H1 (cell line): ENCODE results near the gene SGK1. TPM values are rescaled to one million over a fixed set of nuclear protein-coding genes. Genes with fewer than 3 reads are reported as not detected.

Experiments used
- CTCF ChIA-PET: fragments of 300-600 bp; sonication (Branson Sonifier 250); formaldehyde crosslinking; loops from one replicate; lab custom pipeline; 2021; ENCODE audit not compliant: partially characterized antibody; lab: Charles Lee
- POLR2A ChIA-PET: fragments of 300-600 bp; sonication (Branson Sonifier 250); formaldehyde crosslinking; loops from one replicate; lab custom pipeline; 2021; ENCODE audit warnings: inconsistent platforms; ENCODE audit not compliant: partially characterized antibody; lab: Charles Lee
- DNase-seq, 2 experiments: peaks; one replicate each; pipeline versions ENCODE4 v3.0.0 to v3.0.0-alpha.2; 2010 to 2022; ENCODE audit warnings: low spot score in 2 of 2, low read depth in 1 of 2, mixed read lengths in 1 of 2
- FAIRE-seq: peaks from 2 replicates; lab custom pipeline; 2011; peaks lifted over from hg19 to GRCh38; lab: Jason Lieb, UNC
- H2AFZ ChIP-seq: 2 replicates; pipeline ENCODE4 v1.8.1; 2012; ENCODE audit warnings: low read length, inconsistent platforms
- H2AK5ac ChIP-seq: 2 replicates; pipeline ENCODE4 v1.6.1; 2013; ENCODE audit warnings: low read depth, low read length
- H2BK120ac ChIP-seq: replicated peaks from 2 replicates; pipeline ENCODE3; 2013; ENCODE audit warnings: low read depth, low read length, inconsistent platforms
- H2BK12ac ChIP-seq: 2 replicates; pipeline ENCODE4 v1.6.1; 2013; ENCODE audit warnings: low read depth, low read length
- H2BK15ac ChIP-seq: 2 replicates; pipeline ENCODE4 v1.6.1; 2013; ENCODE audit warnings: low read length
- H2BK20ac ChIP-seq: 2 replicates; pipeline ENCODE4 v1.6.1; 2013; ENCODE audit warnings: low read length
- H2BK5ac ChIP-seq: 2 replicates; pipeline ENCODE4 v1.6.1; 2013; ENCODE audit warnings: low read depth, low read length
- H3K14ac ChIP-seq: 2 replicates; pipeline ENCODE4 v1.6.1; 2013; ENCODE audit warnings: inconsistent platforms; ENCODE audit not compliant: insufficient read length
- H3K18ac ChIP-seq: 2 replicates; pipeline ENCODE4 v1.6.1; 2013; ENCODE audit warnings: low read length; ENCODE audit errors: extremely low read depth
- H3K23ac ChIP-seq: 2 replicates; pipeline ENCODE4 v1.6.1; 2013; ENCODE audit warnings: inconsistent platforms; ENCODE audit not compliant: insufficient read length
- H3K23me2 ChIP-seq: 2 replicates; pipeline ENCODE4 v1.6.1; 2013; ENCODE audit warnings: low read depth, low read length
- H3K27ac ChIP-seq: 2 replicates; pipeline ENCODE4 v1.6.1; 2011; ENCODE audit warnings: low read depth, low read length, inconsistent platforms
- H3K27me3 ChIP-seq, 4 experiments: replicated peaks in 1 of 4; 1 replicate in 1 of 4; 2 replicates in 3 of 4; pipeline versions ENCODE4 v1.6.1 to v1.8.1; 2011 to 2013; ENCODE audit warnings: low read length in 3 of 4, mild to moderate bottlenecking in 3 of 4, inconsistent platforms in 2 of 4, mixed read lengths in 2 of 4, moderate library complexity in 1 of 4; ENCODE audit not compliant: control insufficient read depth in 3 of 4, insufficient read depth in 3 of 4; ENCODE audit errors: extremely low read depth in 1 of 4
- H3K36me3 ChIP-seq, 4 experiments: 2 replicates each; pipeline versions ENCODE4 v1.6.1 to v1.8.1; 2011 to 2013; ENCODE audit warnings: mild to moderate bottlenecking in 4 of 4, low read length in 3 of 4, moderate library complexity in 2 of 4, control low read depth in 1 of 4, inconsistent platforms in 1 of 4; ENCODE audit not compliant: insufficient read depth in 4 of 4, control insufficient read depth in 2 of 4
- H3K4ac ChIP-seq: replicated peaks from 2 replicates; pipeline ENCODE3; 2013; ENCODE audit warnings: low read length, low read depth, mixed read lengths, inconsistent platforms; ENCODE audit not compliant: insufficient read length
- H3K4me1 ChIP-seq, 4 experiments: replicated peaks in 1 of 4; 1 replicate in 1 of 4; 2 replicates in 3 of 4; pipeline versions ENCODE4 v1.6.1 to v1.8.1; 2011 to 2013; ENCODE audit warnings: low read length in 3 of 4, inconsistent platforms in 2 of 4, mixed read lengths in 1 of 4; ENCODE audit not compliant: insufficient read depth in 4 of 4, control insufficient read depth in 3 of 4
- H3K4me2 ChIP-seq, 2 experiments: 2 replicates each; pipeline versions ENCODE4 v1.6.1 to v1.8.1; 2011 to 2013; ENCODE audit warnings: low read depth in 2 of 2, low read length in 2 of 2, control low read depth in 1 of 2, inconsistent platforms in 1 of 2, mild to moderate bottlenecking in 1 of 2; ENCODE audit not compliant: insufficient read depth in 1 of 2
- H3K4me3 ChIP-seq, 4 experiments: fragments of 200-600, 300-600 bp in 1 of 4; sonication (generic), shearing (Covaris generic), sonication (Bioruptor Twin) in 1 of 4; 2 replicates each; pipeline versions ENCODE4 v1.5.1 to v1.8.1; 2011 to 2016; ENCODE audit warnings: low read length in 4 of 4, low read depth in 3 of 4, control low read depth in 2 of 4, inconsistent platforms in 2 of 4, mild to moderate bottlenecking in 2 of 4, mixed read lengths in 1 of 4, moderate library complexity in 1 of 4; ENCODE audit not compliant: insufficient read depth in 2 of 4; ENCODE audit errors: extremely low read depth in 1 of 4
- H3K56ac ChIP-seq: replicated peaks from 2 replicates; pipeline ENCODE3; 2013; ENCODE audit warnings: low read depth, mild to moderate bottlenecking, mixed read lengths, low read length, inconsistent platforms; ENCODE audit not compliant: insufficient read length
- H3K79me1 ChIP-seq: 2 replicates; pipeline ENCODE4 v1.6.1; 2013; ENCODE audit warnings: low read depth, low read length, control low read depth
- H3K79me2 ChIP-seq, 2 experiments: 2 replicates each; pipeline versions ENCODE4 v1.6.1 to v1.8.1; 2012 to 2013; ENCODE audit warnings: low read length in 2 of 2, mild to moderate bottlenecking in 2 of 2, inconsistent platforms in 1 of 2; ENCODE audit not compliant: insufficient read depth in 2 of 2, control insufficient read depth in 1 of 2
- H3K9ac ChIP-seq, 4 experiments: replicated peaks in 1 of 4; 1 replicate in 1 of 4; 2 replicates in 3 of 4; pipeline versions ENCODE4 v1.6.1 to v1.8.1; 2011 to 2013; ENCODE audit warnings: low read depth in 3 of 4, low read length in 3 of 4, control low read depth in 2 of 4, mild to moderate bottlenecking in 2 of 4, moderate library complexity in 2 of 4, inconsistent platforms in 1 of 4; ENCODE audit errors: extremely low read depth in 1 of 4
- H3K9me3 ChIP-seq, 2 experiments: 2 replicates each; pipeline versions ENCODE4 v1.6.1 to v1.8.1; 2012 to 2013; ENCODE audit warnings: mild to moderate bottlenecking in 2 of 2, moderate library complexity in 2 of 2, control low read depth in 1 of 2, inconsistent platforms in 1 of 2, low read depth in 1 of 2, low read length in 1 of 2, mixed read lengths in 1 of 2; ENCODE audit not compliant: insufficient read depth in 2 of 2
- H4K20me1 ChIP-seq, 2 experiments: replicated peaks in 1 of 2; 2 replicates each; pipeline versions ENCODE3 to v1.8.1; 2011 to 2013; ENCODE audit warnings: inconsistent platforms in 2 of 2, low read length in 2 of 2, mild to moderate bottlenecking in 1 of 2; ENCODE audit not compliant: insufficient read depth in 2 of 2, control insufficient read depth in 1 of 2
- H4K5ac ChIP-seq: 2 replicates; pipeline ENCODE4 v1.6.1; 2013; ENCODE audit warnings: low read length, low read depth, mixed read lengths, inconsistent platforms; ENCODE audit not compliant: insufficient read length
- H4K8ac ChIP-seq: 2 replicates; pipeline ENCODE4 v1.8.0; 2013; ENCODE audit warnings: mild to moderate bottlenecking, moderate library complexity, low read length, inconsistent platforms; ENCODE audit not compliant: insufficient read depth; ENCODE audit errors: extremely low read depth
- H4K91ac ChIP-seq: replicated peaks from 2 replicates; pipeline ENCODE3; 2013; ENCODE audit warnings: low read length, mixed read lengths, inconsistent platforms; ENCODE audit not compliant: insufficient read length
- HDAC6 ChIP-seq: IDR thresholded peaks from one replicate; pipeline ENCODE4 v1.7.1; 2012; ENCODE audit warnings: low read depth, mild to moderate bottlenecking, inconsistent platforms, low read length, moderate library complexity
- WGBS, 2 experiments: shearing (Covaris generic) in 1 of 2; methylation state at CpG; one replicate each; pipeline versions ENCODE4 v1.1.6 to v1.1.7; 2013 to 2015; ENCODE audit warnings: low lambda C conversion rate in 2 of 2, mixed read lengths in 2 of 2, inconsistent platforms in 1 of 2, low coverage in 1 of 2, missing lambda C conversion rate in 1 of 2; ENCODE audit not compliant: insufficient replicate concordance in 2 of 2, insufficient coverage in 1 of 2, insufficient read length in 1 of 2; ENCODE audit errors: extremely low coverage in 1 of 2, missing lambda C conversion rate in 1 of 2; 5-methylcytosine and 5-hydroxymethylcytosine counted together
- polyA plus RNA-seq, 7 experiments: library from polyadenylated mRNA; depleted of rRNA in 3 of 7; stranded (reverse) in 5 of 7; unstranded in 2 of 7; fragments of >200 nt in 5 of 7; fragments of 200-250 nt in 2 of 7; gene quantifications; 1 replicate in 5 of 7; 2 replicates in 1 of 7; 4 replicates in 1 of 7; pipeline versions ENCODE4 v1.2.1 to v1.2.3, GENCODE V29; 2011 to 2013; ENCODE audit warnings: missing spikeins in 2 of 7, mixed read lengths in 2 of 7
- total RNA-seq: library from RNA; stranded (reverse); fragmentation: NEBNext Ultra II Directional; extraction: Animal tissue kit (Norgen Biotek cat#: 25700); gene quantifications from 2 replicates; pipeline ENCODE4 v1.2.1, GENCODE V29; 2021

Gene SGK1
- total and polyA plus RNA-seq, 2 of the 8 experiments (the other 6 are each of a cell fraction or from before 2014, with no cell fraction given): 14.5 to 18.4 TPM

- no peaks in the 10 kb centered on the region for H3K79me2 ChIP-seq
- no peak overlapping the region for H4K5ac ChIP-seq
- H2BK15ac ChIP-seq: no peak overlapping the region
- H3K27me3 ChIP-seq: no peaks in the 10 kb centered on the region
- H3K36me3 ChIP-seq: no peaks in the 10 kb centered on the region
- no peak overlapping the region for H2BK20ac ChIP-seq
- H3K18ac ChIP-seq: no peak overlapping the region
- H3K4me1 ChIP-seq: peaks cover 0 to 8% (median 3%) of the 10 kb centered on the region in 4 experiments; a peak in 2 of 7 replicates
- H3K9ac ChIP-seq: no peak overlapping the region
- no peak overlapping the region for H2BK12ac ChIP-seq
- peak overlapping the region; percentile 42; the same call in 1 of the 2 replicates for H2AFZ ChIP-seq
- no peak overlapping the region for H3K4me2 ChIP-seq
- no peaks in the 10 kb centered on the region for H3K79me1 ChIP-seq
- H3K4ac ChIP-seq: no peak overlapping the region
- H2BK120ac ChIP-seq: no peak overlapping the region
- TF ChIP-seq HDAC6: no peak
- ChIA-PET CTCF (interaction anchor here (0.6 to 3.9 kb wide), 5 partner anchors 8 to 498 kb away, joined by 3 to 16 read pairs (median 4); no protein-coding TSS in a partner anchor), POLR2A (no interaction called here)
- WGBS, 2 experiments: 88% methylated on average over 3 of the region's 3 CpGs; no CpG with 5 or more reads in 1 of the 2 experiments
- H3K56ac ChIP-seq: no peak overlapping the region
- H3K27ac ChIP-seq: no peak overlapping the region
- no peak overlapping the region for H4K8ac ChIP-seq
- no peaks in the 10 kb centered on the region for H3K9me3 ChIP-seq
- H2BK5ac ChIP-seq: no peak overlapping the region
- no peaks in the 10 kb centered on the region for H4K20me1 ChIP-seq
- H3K4me3 ChIP-seq: no peak overlapping the region
- no peak overlapping the region for H3K23ac ChIP-seq
- DNase-seq (no peak), FAIRE-seq (no peak)
- H4K91ac ChIP-seq: no peak overlapping the region
- H2AK5ac ChIP-seq: no peak overlapping the region
- no peak overlapping the region for H3K14ac ChIP-seq
- no peaks in the 10 kb centered on the region; the same call in 1 of the 2 replicates for H3K23me2 ChIP-seq
Measured at GRCh38 chr6:134195164-134195906, 122.6 kb downstream of the SGK1 start.
